Epidermal melanocyte (primary cell): ENCODE results near the gene RGS16.

ENCODE experiments used
- DNase-seq: peaks from one replicate; pipeline ENCODE4 v3.0.0; 2011; ENCODE audit warnings: low spot score; ENCODE audit not compliant: insufficient read length

The RGS16 gene

DNA sequence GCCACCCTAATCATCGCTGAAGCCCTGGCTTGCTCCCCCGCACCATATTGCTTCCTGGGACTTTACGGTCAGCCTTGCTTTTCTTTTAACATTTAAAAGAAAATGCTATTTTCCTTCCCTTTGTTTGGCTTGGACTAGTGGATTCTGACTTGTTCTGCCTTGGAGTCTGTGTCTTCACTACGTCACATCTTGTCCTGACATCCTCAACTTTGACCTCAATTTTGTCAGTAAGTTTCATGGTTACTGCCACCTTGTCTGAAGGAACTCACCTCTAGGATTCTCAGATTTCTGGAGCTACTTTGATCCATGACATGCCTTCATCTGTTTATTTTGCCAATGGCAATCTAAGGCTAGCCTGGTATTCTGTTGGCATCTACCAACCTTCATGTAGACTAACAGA is 19.4 kb downstream of the RGS16 start:
- DNase-seq: no peak

DNA sequence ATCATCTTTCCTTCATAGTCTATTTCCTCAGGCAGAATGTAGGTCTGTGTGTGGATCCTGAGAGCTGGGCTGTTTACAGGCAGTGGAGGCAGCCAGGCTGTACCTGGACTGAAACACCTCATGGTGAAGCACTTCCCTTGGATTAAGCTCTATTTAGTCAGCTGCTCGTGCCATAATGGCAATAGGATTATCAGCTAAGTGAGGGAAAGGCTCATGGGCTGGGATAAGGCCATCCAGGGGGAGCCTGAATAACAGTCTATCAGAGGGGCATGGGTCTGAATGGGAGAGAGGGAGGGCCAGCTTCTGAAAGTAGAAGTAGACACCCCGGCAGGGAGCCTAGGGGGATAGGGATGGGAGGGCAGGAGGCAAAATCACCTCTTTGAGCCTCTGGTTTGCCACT is 23.5 kb downstream of the RGS16 start:
- DNase-seq: no peak

GRCh38 chr1:182575540-182576149 is 28.5 kb downstream of the RGS16 start:
- no peak for DNase-seq

DNA sequence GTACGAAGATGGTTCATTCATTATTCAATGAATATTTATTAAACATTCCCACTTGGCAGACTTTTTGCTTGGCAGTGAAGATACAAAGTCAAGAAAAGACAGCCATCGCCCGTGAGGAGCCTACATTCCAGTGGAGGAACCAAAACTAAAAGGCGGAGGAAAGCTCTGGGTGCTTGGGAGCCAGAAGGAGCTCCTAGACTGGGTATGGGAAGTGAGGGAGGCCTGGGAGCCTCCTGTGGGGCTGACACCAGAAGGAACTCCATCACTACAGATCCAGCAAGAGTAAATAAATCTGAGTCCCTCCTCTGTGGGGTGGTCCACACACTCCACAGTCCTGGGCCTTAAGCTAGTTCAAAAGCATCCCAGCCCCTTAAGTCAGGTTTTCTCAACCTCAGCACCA is 30.0 kb downstream of the RGS16 start:
- DNase-seq: no peak

DNA sequence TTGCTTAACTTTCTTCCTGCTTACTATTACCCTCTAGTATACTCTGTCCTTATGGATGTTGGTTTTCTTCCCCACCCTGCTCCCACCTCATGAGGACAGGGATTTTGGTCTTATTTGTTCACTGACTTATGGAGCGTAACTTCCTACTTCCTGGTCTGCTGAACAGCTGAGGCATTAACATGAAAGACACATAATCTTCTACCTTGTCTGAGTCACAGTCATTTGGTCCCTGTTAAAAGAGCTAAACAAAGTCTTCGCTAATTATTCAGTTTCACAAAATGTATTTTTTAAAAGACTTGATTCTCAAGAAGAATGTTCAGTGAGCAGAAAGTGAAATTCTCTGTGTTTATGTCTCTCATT is 33.6 kb downstream of the RGS16 start:
- DNase-seq: no peak

GRCh38 chr1:182569939-182570610 is 34.1 kb downstream of the RGS16 start:
- DNase-seq: no peak

GRCh38 chr1:182568647-182569284 is 35.4 kb downstream of the RGS16 start:
- DNase-seq: no peak

- no peak for DNase-seq
These were observed 36.6 kb downstream of the RGS16 start for GRCh38 chr1:182567629-182568028.

GRCh38 chr1:182565537-182565936 is 38.7 kb downstream of the RGS16 start:
- no peak for DNase-seq

GRCh38 chr1:182564406-182565004 is 39.7 kb downstream of the RGS16 start:
- DNase-seq: no peak

DNA sequence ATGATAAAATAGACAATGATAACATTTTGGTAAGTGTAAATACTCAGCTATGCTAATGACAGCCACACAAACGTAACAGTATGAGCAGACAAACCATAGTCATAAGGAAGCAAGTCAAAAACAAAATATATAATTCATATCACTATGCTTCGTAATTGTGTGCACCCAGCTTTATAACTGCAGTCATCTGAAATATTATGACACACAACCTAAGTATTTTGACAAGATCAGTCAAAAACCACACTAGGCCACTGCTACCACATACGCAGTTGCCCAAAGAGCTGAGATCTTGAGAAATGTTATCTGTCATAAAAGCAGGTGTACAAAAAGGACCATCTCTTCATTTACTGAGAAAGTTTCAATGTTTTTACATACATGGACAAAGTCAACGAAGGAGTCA is 41.1 kb downstream of the RGS16 start:
- no peak for DNase-seq

GRCh38 chr1:182561456-182561855 is 42.7 kb downstream of the RGS16 start:
- no peak for DNase-seq

DNA sequence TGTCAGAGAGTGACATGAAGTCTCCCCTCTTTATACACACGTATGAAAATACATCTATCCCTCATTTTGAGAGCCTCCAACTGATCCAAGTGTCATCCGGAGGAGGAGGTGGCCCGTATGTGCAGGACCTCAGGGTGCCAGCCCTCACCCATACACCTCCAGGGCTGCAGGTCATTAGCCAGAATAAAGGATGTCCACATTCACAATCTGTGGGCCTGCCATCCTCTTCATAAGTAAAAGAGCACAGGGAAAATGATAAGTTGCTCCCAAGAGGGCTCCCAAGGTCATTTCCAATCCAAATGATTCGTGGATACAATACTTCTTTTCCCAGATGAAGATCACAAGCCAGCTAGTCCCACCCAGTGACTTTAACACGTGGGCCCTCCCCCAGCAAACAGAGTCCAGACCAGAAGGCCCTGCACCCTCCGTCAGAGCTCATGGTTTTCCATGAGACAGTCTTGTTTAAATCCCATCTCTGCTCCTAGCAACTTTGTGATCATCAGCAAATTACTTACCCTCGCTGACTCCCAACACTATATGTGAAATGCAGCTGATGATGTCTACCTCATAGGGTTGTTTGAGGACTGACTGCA is 43.7 kb downstream of the RGS16 start:
- DNase-seq: no peak

GRCh38 chr1:182556279-182556678 is 47.9 kb downstream of the RGS16 start:
- DNase-seq: no peak

- no peak for DNase-seq
These were observed 48.7 kb downstream of the RGS16 start for GRCh38 chr1:182555493-182555892.

DNA sequence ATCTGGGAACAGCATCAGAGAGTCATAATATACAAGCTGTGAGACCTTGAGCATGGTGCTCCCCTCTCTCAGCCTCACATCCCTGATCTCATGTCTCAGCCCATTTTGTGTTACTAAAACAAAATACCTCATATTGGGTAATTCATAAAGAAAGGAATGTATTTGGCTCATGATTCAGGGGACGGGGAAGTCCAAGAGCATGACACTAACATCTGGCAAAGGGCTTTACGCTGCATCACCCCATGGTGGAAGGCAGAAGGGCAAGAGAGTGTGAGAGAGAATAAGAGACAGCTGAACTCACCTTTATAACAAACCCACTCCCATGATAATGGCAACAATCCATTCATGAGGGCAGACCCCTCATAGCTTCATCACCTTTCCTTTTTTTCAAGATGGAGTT is 51.7 kb downstream of the RGS16 start:
- DNase-seq: no peak

GRCh38 chr1:182549811-182550210 is 54.4 kb downstream of the RGS16 start:
- DNase-seq: no peak

GRCh38 chr1:182549346-182549745 is 54.8 kb downstream of the RGS16 start:
- DNase-seq: no peak
